NCI-H748 (cell line): Measurements from ENCODE around the gene KRT15.

Source experiments
- DNase-seq: peaks from one replicate; lab custom pipeline; 2025; ENCODE audit not compliant: unreplicated experiment; lab: John Stamatoyannopoulos, UW

Gene KRT15

DNA sequence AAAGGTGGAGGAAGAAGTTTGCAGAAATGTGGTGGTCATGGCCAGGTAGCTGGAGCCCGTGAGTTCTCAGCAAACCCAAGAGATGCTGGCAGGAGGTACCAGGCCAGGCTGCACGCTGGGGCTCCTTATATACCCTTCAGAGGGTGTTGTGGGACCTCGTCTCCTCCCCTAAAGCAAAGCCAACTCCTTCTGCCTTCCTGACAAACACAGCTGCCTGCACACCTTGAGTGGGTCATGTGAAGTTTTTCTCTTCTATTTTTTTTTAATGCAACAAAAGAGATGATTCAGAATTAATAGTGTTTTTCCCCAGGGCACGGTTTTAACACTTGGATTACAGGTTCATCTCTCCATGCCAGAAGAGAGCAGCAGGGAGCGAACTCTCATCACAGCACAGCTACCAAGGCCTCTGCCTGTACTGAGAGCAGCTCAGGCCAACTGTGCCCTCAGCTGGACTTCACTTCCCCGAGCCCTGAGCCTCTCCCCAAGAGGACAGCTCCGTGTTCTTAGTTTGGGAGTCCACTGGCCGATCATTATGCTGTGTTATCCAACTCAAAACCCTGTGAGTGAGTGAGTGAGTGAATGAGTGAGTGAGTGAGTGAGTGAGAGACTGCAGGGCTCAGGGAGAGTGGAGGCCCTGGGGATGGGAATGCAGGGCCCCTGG lies at the start of gene KRT15:
Gene KRT15 (minus strand): TSS at position 102 of the 661 bp plus-strand sequence. CDS start 63 bp downstream, at position 39.
- peak; percentile 44 for DNase-seq

- no peak for DNase-seq
Measured at GRCh38 chr17:41567317-41567716, 48.6 kb upstream of the KRT15 start.

DNA sequence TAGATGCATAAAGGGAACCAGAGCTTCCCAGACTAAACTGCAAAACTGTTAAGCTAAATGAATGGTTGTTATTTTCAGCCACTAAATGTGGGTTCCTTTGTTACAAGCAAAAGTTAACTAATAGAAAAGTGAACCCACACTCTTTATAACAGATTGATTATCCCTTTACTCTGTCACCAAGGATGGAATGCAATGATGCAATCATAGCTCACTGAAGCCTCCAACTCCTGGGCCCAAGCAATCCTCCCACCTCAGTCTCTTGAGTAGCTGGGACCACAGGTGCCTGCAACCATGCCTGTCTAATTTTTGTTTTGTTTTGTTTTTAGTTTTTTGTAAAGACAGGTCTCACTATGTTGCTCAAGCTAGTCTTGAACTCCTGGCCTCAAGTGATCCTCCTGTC lies 46.6 kb upstream of the KRT15 start:
- DNase-seq: no peak

DNA sequence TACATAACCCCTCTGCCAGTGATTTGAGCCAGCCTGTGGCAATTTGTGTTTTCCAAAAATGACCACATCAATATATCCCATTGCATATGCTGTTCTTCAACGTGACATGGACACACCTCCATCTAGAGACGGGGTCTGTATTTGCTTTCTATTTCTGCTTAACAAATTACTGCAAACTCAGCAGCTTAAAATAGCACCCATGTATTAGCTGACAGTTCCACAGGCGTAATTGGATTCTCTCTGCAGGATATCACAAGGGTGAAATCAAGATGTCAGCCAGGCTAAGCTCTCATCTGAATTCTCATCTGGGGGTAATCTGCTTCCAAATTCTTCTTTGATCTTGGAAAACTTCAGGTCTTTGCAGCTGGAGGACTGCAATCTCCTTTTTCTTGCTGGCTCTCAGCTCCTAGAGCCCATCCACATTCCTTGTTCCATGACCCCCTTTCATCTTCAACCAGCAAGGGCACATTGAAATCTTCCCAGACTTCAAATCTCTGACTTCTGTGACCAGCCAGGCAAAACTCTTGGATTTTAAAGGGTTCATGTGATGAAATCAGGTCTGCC lies 45.0 kb upstream of the KRT15 start:
- DNase-seq: no peak

GRCh38 chr17:41561554-41561953 lies 42.9 kb upstream of the KRT15 start:
- no peak for DNase-seq

- DNase-seq: no peak
Measured at GRCh38 chr17:41559548-41559947, 40.9 kb upstream of the KRT15 start.

GRCh38 chr17:41556931-41557330 lies 38.2 kb upstream of the KRT15 start:
- no peak for DNase-seq

- DNase-seq: no peak
Measured at GRCh38 chr17:41556306-41556705, 37.6 kb upstream of the KRT15 start.

GRCh38 chr17:41555105-41555887 lies 36.6 kb upstream of the KRT15 start:
- DNase-seq: no peak

DNA sequence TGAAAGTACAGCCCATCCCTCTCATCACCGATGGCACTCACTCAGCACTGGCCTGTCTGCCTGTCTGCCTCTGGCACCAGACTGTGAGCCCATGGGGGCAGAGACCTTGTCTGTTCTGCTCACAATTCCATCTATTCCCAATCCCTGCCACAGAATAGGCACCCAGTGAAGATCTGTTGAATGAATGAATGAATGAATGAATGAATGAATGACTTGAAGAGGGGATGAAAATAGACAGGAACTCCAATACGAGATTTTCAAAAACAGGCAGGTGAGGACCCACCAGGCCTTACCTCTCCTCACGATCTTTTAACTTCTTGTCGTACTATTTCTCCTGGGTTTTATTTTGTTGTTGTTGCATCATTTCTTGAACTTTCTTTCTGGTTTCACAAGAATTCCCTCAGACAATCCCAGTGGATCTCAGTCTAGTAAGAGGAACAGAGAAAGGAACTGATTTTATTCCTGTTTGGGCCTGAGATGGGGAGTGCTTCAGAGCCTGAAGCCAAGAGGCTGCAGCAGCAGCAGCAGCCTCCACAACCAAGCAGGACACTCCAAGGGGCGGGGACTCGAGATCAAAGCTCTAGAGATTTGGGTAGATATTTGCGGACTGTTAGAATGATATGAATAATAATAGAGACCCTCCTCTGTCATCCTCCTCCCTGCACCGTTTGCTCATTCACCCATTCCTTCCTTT lies 35.4 kb upstream of the KRT15 start:
- no peak for DNase-seq

- no peak for DNase-seq
Measured at GRCh38 chr17:41553176-41553575, 34.5 kb upstream of the KRT15 start.

- no peak for DNase-seq
Measured at GRCh38 chr17:41552455-41552854, 33.8 kb upstream of the KRT15 start.

DNA sequence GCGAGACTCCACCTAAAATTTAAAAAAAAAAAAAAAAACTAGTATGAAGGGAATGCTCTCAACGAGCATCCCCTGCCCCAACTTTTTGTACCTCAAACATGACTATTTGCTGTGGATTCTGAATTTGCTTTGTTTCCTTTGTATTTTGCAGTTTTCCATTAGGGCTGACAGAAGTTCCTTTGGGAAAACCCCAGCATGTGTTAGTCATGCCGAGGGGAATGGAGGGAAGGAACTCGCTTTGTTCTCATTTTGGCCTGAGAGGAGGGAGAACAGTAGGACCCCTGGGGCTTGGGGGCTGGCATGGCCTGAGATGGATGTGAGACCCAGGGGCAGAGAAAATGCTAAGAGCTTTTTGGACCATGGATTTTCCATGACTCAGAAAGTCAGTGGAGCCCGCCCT lies 32.7 kb upstream of the KRT15 start:
- no peak for DNase-seq

GRCh38 chr17:41549596-41550039 lies 30.9 kb upstream of the KRT15 start:
- no peak for DNase-seq

- peak; percentile 64 for DNase-seq
Measured at GRCh38 chr17:41548844-41549595, 30.3 kb upstream of the KRT15 start.

GRCh38 chr17:41547921-41548843 lies 29.5 kb upstream of the KRT15 start:
- no peak for DNase-seq

DNA sequence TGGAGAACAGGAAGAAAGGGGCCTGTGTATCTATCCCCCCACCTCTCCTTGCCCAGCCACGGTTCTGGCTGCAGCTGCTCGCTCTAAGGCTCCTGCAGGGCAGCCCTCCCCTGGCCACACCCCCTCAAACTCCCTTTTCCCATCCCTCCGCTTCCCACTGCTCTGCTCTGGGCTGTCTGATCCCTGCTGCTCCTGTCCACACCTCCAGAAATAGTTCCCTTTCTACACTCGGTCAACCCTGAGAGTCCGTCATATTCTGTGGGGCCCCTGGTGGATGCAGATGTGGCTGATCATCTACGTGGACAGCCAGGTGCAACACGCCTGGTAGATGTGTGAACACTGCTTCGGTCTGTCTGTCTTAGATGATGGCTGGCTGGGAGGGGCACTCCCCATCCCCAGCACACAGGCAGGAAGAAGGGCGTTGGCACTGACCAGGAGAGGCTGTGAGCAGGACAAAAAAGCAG lies 28.7 kb upstream of the KRT15 start:
- no peak for DNase-seq

DNA sequence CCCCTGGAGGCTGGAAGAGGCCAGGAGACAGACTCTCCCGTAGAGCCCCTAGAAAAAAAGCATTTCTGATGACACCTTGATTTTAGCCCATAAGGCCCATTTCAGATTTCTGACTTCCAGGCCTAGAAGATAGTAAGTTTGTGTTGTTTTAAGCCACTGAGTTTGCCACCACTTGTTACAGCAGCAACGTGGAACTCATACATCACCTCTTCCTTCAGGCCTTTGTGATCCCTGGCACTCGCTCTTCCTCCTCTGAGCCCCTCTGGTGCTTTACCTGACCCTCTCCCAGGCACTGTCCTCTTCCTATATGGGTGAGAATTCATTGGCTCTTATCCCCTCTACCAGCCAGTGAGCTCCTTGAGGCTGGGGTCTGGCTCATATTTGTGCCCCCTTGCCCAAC lies 28.1 kb upstream of the KRT15 start:
- DNase-seq: no peak

GRCh38 chr17:41545829-41546410 lies 27.2 kb upstream of the KRT15 start:
- no peak for DNase-seq
